DMS153 treated with DMSO at 0.1 percent for 48 hours (cell line): ENCODE measurements around the gene PCCA.
"Not testable (repeated sequence)": the region's sequence is repeated elsewhere in the genome, so short reads cannot be mapped to it uniquely, and the experiment has no call there.

Experiments used
- DNase-seq: peaks from one replicate; lab custom pipeline; 2025; ENCODE audit not compliant: unreplicated experiment; lab: John Stamatoyannopoulos, UW

The PCCA gene

GRCh38 chr13:100349594-100349993 lies 260.7 kb downstream of the PCCA start:
- peak; percentile 25 for DNase-seq

- peak; percentile 25 for DNase-seq
Observed at GRCh38 chr13:100350601-100351000, 261.7 kb downstream of the PCCA start.

- no peak for DNase-seq
Observed at GRCh38 chr13:100356426-100356825, 267.5 kb downstream of the PCCA start.

GRCh38 chr13:100356889-100357288 lies 268.0 kb downstream of the PCCA start:
- no peak for DNase-seq

GRCh38 chr13:100357764-100358163 lies 268.9 kb downstream of the PCCA start:
- DNase-seq = no peak

- no peak for DNase-seq
Observed at GRCh38 chr13:100361504-100361903, 272.6 kb downstream of the PCCA start.

- DNase-seq = no peak
Observed at GRCh38 chr13:100362371-100362770, 273.5 kb downstream of the PCCA start.

- no peak for DNase-seq
Observed at GRCh38 chr13:100362781-100363180, 273.9 kb downstream of the PCCA start.

GRCh38 chr13:100363285-100363711 lies 274.4 kb downstream of the PCCA start:
- no peak for DNase-seq

GRCh38 chr13:100363874-100364273 lies 275.0 kb downstream of the PCCA start:
- DNase-seq = no peak

GRCh38 chr13:100364591-100364990 lies 275.7 kb downstream of the PCCA start:
- DNase-seq = no peak

- DNase-seq = no peak
Observed at GRCh38 chr13:100365680-100366079, 276.8 kb downstream of the PCCA start.

- DNase-seq = no peak
Observed at GRCh38 chr13:100378533-100378932, 289.6 kb downstream of the PCCA start.

- DNase-seq = no peak
Observed at GRCh38 chr13:100381595-100382224, 292.8 kb downstream of the PCCA start.

GRCh38 chr13:100382785-100383184 lies 293.9 kb downstream of the PCCA start:
- no peak for DNase-seq

GRCh38 chr13:100387416-100387815 lies 298.5 kb downstream of the PCCA start:
- no peak for DNase-seq

GRCh38 chr13:100388150-100388549 lies 299.3 kb downstream of the PCCA start:
- not testable (repeated sequence) for DNase-seq

- DNase-seq = no peak
Observed at GRCh38 chr13:100388923-100389322, 300.0 kb downstream of the PCCA start.

GRCh38 chr13:100389617-100390016 lies 300.7 kb downstream of the PCCA start:
- DNase-seq = no peak

GRCh38 chr13:100392709-100393630 lies 304.1 kb downstream of the PCCA start:
- no peak for DNase-seq

GRCh38 chr13:100394005-100394695 lies 305.3 kb downstream of the PCCA start:
- DNase-seq = no peak
